T-helper 1 cell treated with Interleukin-12 subunit alpha and Interleukin-12 subunit beta and Interleukin-4 antibody, amounts not matched to agents 30 μg/mL and 1 μg/mL, for 36 hours (primary cell): ENCODE measurements around the gene ZNF865.

Experiments
- H3K27ac Mint-ChIP-seq: one replicate; pipeline ENCODE4 v1.8.0; 2021; ENCODE audit warnings: mild to moderate bottlenecking, mixed read lengths
- H3K27me3 Mint-ChIP-seq: one replicate; pipeline ENCODE4 v1.8.0; 2021; ENCODE audit warnings: low read depth, mixed read lengths
- H3K36me3 Mint-ChIP-seq: one replicate; pipeline ENCODE4 v1.8.0; 2021; ENCODE audit warnings: low read depth, mixed read lengths
- H3K4me1 Mint-ChIP-seq: one replicate; pipeline ENCODE4 v1.8.0; 2021; ENCODE audit warnings: low read depth, mixed read lengths
- H3K4me3 Mint-ChIP-seq: one replicate; pipeline ENCODE4 v1.8.0; 2021; ENCODE audit warnings: mild to moderate bottlenecking, moderate library complexity, mixed read lengths
- H3K9me3 Mint-ChIP-seq: one replicate; pipeline ENCODE4 v1.8.0; 2021; ENCODE audit warnings: mixed read lengths

The ZNF865 gene

GRCh38 chr19:55656988-55657747 is 51.7 kb downstream of the ZNF865 start:
- H3K4me3 Mint-ChIP-seq: peak overlapping the region; percentile 95
- H3K4me1 Mint-ChIP-seq: peaks cover 25% of the 10 kb centered on the region
- peaks cover 31% of the 10 kb centered on the region for H3K36me3 Mint-ChIP-seq
- no peaks in the 10 kb centered on the region for H3K27me3 Mint-ChIP-seq
- H3K27ac Mint-ChIP-seq: peak overlapping the region; percentile 57
- H3K9me3 Mint-ChIP-seq: no peaks in the 10 kb centered on the region

DNA sequence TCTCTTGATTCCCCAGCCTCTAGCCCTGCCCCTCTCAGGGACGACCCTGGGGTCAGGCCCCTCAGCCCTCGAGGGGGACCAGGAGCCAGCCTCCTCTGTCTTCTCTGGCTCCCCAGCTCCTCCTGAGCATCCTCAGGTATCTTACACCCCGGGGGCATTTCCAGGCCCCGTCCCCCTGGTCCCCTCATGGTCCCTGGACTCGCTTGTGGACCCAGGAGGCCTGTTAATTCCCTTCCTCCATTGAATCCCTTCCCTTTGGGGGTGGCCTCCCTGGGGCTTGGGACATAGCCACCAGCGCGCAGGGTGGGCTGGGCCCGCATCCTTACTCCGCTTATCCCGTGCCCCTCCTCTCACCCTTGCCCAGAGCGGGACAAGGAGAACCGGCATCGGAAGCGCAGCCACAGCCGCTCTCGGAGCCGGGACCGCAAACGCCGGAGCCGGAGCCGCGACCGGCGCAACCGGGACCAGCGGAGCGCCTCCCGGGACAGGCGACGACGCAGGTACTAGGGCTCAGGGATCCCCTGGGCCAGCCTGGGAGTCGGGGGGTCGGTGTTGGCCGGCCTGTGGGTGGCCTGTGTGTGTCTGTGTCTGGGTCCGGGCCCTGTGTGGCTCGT is 53.5 kb downstream of the ZNF865 start:
- Mint-ChIP-seq H3K27ac (no peak overlapping the region), H3K4me1 (peaks cover 32% of the 10 kb centered on the region), H3K27me3 (no peaks in the 10 kb centered on the region), H3K4me3 (no peak overlapping the region), H3K9me3 (no peaks in the 10 kb centered on the region), H3K36me3 (peaks cover 46% of the 10 kb centered on the region)

- Mint-ChIP-seq H3K27me3 (no peaks in the 10 kb centered on the region), H3K4me1 (peaks cover 32% of the 10 kb centered on the region), H3K36me3 (peaks cover 51% of the 10 kb centered on the region), H3K4me3 (no peak overlapping the region), H3K9me3 (no peaks in the 10 kb centered on the region), H3K27ac (peak overlapping the region; percentile 28)
Measured at GRCh38 chr19:55659822-55660221, 54.4 kb downstream of the ZNF865 start.

DNA sequence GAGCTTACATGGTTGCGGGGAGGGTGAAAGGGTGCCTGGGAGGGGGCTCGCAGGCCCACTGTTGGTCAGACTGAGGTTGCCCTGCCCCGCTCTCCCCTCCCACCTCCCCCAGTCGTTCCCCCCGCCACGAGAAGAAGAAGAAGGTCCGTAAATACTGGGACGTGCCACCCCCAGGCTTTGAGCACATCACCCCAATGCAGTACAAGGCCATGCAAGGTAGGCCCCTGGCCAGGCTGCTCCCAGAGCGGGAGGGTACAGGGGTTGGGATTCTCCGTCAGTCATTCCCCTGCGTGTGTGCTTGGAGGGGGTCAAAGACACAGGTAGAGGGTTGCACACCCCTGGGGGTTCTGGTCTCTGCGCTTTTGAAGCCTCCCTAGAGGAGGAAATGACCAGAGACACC is 55.0 kb downstream of the ZNF865 start:
- H3K27me3 Mint-ChIP-seq: no peaks in the 10 kb centered on the region
- no peaks in the 10 kb centered on the region for H3K9me3 Mint-ChIP-seq
- H3K4me1 Mint-ChIP-seq: peaks cover 32% of the 10 kb centered on the region
- peaks cover 51% of the 10 kb centered on the region for H3K36me3 Mint-ChIP-seq
- no peak overlapping the region for H3K27ac Mint-ChIP-seq
- no peak overlapping the region for H3K4me3 Mint-ChIP-seq

DNA sequence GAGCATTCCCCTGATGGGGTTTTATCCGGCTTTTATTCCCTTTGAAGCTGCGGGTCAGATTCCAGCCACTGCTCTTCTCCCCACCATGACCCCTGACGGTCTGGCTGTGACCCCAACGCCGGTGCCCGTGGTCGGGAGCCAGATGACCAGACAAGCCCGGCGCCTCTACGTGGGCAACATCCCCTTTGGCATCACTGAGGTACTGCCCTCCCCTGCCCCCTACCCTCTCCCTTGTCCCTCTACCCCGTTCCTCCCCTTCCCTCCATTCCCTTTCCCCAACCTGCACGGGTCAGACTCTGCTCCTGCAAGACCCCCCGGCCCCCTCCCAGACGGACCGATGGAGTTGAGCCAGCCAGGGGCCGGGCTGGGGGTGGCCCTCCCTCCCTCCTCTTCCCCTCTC is 55.5 kb downstream of the ZNF865 start:
- Mint-ChIP-seq H3K27ac (no peak overlapping the region), H3K4me3 (no peak overlapping the region), H3K9me3 (no peaks in the 10 kb centered on the region), H3K36me3 (peaks cover 49% of the 10 kb centered on the region), H3K27me3 (no peaks in the 10 kb centered on the region), H3K4me1 (peaks cover 27% of the 10 kb centered on the region)

GRCh38 chr19:55661826-55662225 is 56.4 kb downstream of the ZNF865 start:
- Mint-ChIP-seq H3K27me3 (no peaks in the 10 kb centered on the region), H3K4me1 (peaks cover 26% of the 10 kb centered on the region), H3K27ac (no peak overlapping the region), H3K9me3 (no peaks in the 10 kb centered on the region), H3K4me3 (no peak overlapping the region), H3K36me3 (peaks cover 45% of the 10 kb centered on the region)

- Mint-ChIP-seq H3K4me3 (no peak overlapping the region), H3K9me3 (no peaks in the 10 kb centered on the region), H3K4me1 (peaks cover 14% of the 10 kb centered on the region), H3K36me3 (peaks cover 50% of the 10 kb centered on the region), H3K27me3 (no peaks in the 10 kb centered on the region), H3K27ac (no peak overlapping the region)
Measured at GRCh38 chr19:55663846-55664536, 58.5 kb downstream of the ZNF865 start.

GRCh38 chr19:55666343-55667005 is 61.0 kb downstream of the ZNF865 start:
- Mint-ChIP-seq H3K4me3 (no peak overlapping the region), H3K27me3 (no peaks in the 10 kb centered on the region), H3K9me3 (no peaks in the 10 kb centered on the region), H3K4me1 (peaks cover 18% of the 10 kb centered on the region), H3K27ac (no peak overlapping the region), H3K36me3 (peaks cover 58% of the 10 kb centered on the region)
